GM18498 (cell line): ENCODE data around the gene TMEM30B.
"Not testable (repeated sequence)": the region's sequence is repeated elsewhere in the genome, so short reads cannot be mapped to it uniquely, and the experiment has no call there.

Experiments used
- ATAC-seq: cut with Tn5 transposase; IDR thresholded peaks from one replicate; pipeline ENCODE4 v1.9.1; 2021; ENCODE audit warnings: mild to moderate bottlenecking, moderate library complexity; ENCODE audit not compliant: unreplicated experiment

TMEM30B gene

DNA sequence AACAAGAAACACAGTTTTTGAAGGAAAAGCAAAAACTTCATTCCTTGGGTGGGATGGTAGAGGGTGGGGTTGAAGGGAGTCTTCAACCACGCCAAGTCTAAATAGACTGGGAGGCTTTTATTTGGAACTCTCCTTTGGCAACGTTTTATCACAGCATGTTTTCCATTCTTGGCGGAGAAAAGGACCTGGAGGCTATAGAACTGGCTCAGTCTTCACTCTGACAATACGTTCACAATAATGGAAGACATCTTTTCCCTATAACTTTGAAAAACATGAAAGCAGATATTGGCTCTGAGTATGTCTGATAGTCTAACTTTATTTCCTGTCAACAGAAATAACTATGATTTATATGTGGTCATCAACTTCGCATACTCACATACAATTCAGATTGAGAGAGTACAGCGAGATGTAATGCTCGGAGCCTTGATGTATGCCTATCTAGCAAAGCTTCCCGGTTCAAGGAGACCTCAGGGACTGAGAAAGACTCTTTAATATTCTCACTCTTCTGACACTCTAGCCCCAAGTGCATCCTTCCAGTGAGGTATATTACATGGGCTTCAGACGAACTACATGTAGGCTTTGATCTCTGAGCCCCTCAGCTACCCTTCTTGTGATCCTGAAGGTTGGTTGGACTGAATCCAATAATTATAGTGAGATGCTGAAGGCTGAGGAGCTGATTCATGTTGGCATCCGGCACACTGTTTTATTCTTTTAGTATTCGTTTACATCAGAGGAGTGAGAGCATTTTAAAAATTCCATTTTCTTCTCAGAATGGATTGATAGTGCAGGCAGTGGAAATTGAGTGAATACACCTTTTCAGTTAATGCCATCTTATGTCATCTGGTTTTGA is 14.0 kb downstream of the TMEM30B start:
- no peak for ATAC-seq

DNA sequence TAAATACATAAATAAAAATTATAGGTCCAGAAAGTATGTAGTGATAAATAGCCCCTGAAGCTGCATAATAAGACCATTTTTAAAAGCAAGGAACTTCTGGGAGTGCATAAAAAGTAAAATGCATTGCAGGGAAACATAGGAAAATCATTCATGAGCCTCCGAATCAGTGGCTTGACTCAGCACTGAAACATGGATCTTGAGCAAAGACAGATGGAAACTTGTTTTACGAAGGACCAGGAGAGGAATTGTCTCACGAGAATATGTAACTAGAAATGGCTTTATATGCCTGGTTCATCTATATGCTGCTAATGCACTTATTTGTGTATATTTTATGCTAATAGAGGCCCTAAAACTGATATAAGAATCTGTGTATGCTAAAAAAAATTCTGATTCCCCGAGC is 14.7 kb downstream of the TMEM30B start:
- no peak for ATAC-seq

DNA sequence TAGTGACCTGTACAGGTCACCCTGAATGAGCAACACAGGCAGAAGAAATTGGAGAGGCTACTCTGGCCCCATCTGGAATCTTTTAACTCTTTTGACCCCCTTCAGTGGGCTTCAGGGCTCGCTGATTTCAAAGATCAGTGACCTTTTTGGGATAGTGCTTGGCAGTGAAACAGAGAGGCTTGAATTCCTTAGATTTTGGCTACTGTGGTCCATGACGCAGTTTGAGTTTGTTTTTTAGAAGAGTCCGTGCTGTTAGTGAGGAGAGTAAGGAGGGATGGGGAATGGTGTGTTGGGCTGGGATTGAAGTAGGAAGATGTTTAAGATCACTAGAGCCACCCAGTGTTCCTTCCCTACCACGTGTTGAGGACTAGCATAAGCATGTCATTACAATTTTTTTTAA is 16.5 kb downstream of the TMEM30B start:
- no peak for ATAC-seq

DNA sequence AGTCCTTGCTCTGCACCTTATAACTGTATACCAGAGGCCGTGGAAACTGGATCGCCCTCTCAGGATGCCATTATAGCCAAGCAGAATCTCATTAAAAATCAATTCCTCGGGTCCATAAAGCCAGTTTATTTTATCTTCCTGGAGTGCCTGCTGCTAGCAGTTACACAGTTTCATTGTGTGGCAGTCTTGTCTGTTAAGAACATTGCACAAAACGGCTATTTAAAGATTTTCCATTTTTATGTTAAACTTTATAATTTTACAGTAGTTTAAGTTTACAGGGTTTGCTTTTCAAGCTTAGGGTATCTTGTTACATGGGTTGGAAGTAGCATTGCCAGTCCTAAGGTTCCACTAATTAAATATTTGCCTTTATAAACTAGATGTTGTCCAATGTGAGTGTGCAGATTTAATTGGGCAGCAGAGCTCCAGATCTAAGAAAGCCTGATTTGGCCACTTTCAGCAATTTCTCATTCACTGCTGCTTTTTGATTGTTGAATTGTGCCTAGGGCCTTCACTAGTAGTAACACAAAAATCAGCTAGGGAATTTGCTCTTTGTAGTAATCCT is 17.0 kb downstream of the TMEM30B start:
- ATAC-seq, result no peak

DNA sequence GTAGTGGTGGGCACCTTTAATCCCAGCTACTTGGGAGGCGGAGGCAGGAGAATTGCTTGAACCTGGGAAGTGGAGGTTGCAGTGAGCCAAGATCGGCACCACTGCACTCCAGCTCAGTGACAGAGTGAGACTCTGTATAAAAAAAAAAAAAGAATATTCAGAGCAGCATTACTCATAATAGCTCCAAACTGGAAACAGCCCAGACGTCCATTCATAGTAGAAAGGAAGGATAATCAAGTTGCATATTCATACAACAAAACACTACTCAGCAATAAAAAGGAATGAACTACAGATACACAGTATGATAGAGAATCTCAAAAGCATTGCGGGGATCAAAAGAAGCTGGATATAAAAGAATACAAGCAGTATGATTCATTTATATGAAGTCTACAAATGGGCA is 19.1 kb downstream of the TMEM30B start:
- ATAC-seq, result no peak

DNA sequence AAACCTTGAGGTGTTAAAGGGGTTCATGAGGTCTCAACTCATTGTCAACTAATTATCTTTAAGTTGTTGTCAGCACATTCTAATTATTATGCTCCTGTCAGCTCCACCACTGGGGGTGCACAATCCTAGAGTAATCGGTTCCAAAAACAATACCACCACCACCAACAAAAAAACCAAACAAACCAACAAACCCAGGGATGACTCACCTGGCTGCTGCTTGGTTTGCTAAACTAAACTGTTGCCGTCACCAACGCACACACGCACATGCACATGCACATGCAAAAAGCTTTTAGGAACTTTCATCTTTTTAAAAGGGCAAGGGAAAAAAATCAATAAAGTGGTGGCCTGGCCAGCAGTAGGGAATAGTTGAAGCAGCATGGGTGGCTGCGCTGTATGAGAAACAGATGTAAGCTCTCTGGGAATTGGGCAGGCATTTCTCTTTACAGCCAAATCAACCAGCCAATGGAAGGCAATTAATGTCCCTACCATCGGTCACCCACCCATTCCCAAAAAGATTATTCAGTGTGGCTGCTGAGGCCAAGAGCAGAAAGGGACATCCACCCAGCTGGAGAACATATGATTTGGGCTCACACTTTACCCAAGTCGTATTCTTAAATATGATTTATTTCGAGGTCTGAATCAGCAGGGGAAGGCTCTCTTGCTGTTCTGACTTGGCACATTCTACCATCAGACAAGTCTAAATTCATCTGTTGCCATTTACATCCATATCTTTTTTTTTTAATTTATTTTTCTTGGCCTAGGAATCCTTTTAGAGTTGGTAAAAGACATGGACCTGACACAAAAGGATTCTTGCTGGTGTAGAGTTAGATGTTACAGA is 20.0 kb downstream of the TMEM30B start:
- ATAC-seq, result no peak

DNA sequence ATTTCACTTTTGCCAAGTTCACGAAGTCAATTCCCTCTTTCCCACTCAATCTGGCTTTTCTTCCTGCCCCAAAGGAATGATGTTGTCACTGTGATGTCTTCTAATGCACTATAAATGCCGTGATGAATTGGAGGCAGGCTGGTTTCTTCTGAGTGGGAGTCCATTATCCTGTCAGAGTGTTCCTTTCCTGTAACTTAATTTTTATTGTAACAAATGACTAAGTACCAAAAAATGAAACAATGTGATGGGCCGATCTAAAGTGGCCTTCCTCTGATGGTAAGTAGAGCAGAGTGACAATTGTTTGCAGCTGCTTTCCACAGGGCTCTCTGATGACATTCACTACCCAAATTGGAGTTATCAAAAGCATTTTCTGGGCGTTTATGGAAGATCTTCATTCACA is 22.2 kb downstream of the TMEM30B start:
- no peak for ATAC-seq

DNA sequence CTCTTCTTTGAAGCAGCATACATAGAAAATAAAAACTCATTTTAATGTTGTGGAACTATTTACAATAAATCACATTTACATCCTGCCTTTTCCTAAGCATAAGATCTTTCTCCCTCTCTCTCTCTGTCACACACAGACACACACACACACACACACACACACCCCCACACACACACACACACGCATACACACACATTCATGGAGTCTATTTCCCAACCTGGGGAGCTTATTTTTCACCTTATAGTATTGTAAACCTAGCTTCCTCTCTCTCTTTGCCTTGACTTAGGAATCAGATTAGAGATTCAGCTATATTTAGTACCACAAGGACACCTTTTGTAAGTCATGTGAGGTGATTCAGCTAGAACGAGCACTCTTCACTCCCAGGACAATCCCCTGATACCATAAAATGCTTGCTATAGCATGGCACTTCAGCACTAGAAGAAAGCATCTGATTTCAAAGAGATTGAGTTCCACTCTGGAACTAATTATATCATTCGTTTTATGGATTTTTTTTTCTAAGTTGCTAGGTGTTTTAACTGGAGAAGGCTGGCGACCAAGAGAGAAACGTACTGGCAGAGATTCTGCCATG is 23.6 kb downstream of the TMEM30B start:
- ATAC-seq, result no peak

DNA sequence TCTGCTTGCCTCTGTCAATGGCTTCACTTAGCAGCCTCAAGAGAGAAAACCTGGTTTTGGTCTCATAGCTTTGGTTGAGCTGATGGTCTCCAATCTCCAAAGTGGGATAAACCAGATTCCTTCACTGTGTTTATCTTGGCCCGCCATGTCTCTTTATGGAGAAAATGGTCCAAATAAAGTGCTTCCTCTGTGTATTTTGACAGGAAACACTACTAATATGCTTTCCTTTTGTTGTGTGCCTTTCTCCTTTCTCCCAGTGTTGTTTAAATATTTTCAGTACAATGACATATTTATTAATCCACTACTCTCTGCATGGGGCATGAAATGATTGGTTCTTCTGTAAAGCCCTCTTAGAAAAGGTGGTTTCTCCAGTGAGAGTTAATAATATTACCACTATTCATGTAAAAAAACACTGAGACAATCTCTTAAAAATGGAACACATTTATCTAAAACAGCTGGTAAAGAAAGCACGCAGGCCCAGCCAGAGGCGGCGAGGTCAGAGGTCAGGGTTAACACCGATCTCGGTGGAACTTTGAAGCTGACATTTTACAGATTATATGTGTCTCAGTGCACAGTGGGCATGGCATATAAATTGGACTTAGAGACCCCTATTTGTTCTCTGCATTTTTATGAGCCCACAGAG is 24.2 kb downstream of the TMEM30B start:
- no peak for ATAC-seq

DNA sequence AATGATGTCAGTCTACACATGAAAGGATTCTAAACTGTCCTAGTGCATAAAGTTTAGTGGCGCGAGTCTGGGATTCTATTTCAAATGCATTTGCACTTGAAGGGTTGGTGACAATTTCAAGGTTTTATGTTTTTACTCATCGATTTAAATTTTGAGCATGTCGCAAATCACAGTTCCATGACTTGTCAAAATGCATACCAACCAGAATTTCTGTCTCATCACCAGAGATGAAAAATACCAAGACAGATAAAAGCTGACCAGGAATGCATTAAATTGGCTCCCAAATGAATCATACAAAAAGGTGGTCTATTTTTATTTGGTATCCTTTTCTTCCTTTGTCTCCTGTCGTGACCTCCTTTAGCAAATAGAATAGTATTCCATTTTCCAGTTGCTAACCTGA is 25.2 kb downstream of the TMEM30B start:
- no peak for ATAC-seq

DNA sequence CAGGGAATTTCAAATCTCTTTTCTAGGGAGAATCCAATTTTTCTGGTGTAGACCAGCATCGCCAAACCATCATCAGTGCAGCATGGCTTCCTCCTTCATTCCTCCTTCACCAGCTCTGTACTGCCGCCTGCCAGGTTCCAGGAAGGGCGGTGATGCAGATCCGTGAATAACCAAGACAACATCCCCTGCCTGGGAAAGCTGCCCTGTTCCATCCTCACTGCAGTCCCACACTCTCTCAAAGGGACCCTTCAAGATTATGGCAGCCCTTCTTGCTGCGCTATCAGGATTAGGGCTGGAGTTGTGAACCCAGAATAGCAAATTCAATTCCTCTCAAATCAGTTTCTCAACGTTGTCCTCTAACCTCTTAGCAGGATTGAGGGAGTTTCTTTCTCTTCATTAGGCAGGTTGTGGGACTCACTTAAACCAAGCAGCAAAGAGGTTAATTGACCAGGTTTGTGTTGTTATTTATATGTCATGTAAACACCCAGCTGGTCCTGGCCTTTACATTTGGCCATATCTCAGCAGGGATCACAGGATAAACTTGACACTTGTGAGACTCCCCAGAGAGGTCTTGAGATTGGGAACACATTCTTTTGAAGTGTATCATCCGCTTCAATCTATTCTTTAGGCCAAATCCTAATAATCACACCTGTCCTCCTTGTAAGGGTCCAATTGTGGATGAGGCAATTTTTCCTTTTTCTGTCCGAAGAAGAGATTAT is 26.2 kb downstream of the TMEM30B start:
- ATAC-seq, result no peak

DNA sequence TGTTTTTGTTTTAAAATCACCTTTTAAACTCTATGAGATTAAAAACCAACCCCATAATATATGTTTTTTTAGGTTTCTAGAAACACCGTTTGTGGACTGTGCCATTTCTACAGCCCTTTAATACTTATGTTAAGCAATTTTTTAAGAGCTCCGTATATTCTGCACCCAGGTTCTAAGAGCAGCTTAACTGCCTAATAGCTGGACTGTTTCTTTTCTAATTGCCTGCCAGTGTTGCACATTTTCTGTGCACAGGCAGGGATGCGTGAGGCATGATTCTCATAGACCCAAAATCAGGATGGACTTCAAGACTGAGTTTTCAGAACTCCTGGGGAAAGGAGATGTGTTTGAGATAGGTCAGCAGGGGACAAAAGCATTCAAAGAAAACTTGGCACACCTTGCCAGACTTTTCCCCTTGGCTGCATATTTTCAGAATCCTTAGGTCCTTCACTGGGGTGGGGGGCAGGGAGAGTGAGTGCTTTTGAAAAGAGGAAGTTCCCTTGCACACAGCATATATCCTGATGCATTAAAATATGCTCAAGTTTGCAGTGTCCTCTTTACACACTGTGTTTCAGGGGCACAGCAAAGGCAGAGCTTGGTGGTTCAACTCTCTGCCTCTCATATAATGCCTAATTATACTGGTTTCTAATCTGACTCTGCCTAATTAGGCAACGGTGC is 27.9 kb downstream of the TMEM30B start:
- no peak for ATAC-seq

DNA sequence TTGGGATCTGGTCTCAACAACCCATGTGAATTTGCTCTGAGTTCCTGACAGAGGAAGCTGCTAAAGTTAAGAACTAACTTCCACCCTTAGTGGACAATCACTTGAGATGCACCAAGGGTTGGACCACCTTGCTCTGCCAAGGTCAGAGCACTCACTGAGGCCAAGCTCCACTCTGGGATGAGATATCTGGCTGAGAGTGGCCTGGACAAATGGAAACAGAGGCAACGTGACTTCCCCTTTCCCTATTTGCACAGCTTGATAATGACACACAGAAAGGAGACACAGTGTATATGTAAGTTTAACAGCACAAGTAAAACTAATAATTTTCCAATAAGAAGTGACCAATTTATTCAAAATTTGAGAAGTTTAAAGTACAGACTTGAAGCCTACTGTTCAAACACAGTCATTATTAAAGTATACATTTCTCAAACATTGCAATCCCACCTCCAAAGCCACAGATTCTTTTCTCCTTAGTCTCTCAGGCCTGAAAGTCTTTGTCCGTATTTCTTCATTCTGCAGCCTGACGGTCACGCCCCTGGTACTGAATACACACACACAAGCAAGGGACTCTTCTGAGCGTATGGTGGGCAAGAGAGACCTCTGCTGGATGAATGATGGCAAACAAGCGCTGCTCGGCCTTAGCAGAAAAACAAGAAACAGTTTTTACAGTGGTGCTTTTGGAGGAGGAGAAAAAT is 28.6 kb downstream of the TMEM30B start:
- ATAC-seq, result peak; percentile 94

DNA sequence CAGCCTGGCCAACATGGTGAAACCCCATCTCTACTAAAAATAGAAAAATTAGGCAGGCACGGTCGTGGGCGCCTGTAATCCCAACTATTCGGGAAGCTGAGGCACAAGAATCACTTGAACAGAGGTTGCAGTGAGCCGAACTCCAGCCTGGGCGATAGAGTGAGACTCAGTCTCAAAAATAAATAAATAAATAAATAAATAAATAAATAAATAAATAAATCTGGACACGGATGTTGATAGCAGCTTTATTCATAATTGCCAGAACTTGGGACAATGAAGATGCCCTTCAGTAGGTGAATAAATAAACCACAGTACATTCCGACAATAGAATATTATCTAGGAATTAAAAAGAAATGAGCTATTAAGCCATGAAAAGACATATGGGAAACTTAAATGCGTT is 31.1 kb downstream of the TMEM30B start:
- no peak for ATAC-seq

DNA sequence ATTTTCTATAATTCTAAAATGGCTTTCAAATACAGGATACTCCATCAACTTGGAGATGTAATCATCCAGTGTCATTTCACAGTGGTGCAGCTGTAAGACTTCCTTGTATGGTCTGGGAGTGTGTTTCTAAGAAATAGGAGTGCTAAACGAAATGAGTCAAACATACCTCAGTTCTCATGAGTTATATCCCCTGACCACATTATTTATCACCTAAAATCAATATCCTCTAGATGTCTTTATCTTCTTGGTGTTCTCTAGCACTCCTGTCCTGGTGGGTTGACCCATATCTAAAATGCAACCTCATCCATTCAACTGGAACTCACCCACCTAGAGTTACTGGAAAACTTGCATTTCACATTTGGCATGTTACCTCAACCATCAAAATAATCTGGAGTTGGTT is 33.2 kb downstream of the TMEM30B start:
- no peak for ATAC-seq

DNA sequence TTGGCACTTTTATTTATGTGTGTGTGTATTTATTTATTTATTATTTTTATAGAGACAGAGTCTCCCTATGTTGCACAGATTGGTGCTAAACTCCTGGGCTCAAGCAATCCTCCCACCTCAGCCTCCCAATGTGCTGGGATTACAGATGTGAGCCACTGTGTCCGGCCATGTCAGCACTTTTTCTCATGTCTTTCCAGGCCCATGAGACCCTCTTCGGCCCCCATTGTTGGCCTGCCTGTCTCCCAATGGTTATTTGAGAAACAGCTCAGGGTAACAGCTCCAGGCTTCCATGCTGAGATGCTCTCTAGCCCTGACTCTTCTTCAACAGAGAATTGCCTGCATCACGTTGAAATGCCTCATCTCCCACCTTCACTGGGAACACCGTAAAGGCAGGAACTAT is 34.4 kb downstream of the TMEM30B start:
- ATAC-seq, result no peak

DNA sequence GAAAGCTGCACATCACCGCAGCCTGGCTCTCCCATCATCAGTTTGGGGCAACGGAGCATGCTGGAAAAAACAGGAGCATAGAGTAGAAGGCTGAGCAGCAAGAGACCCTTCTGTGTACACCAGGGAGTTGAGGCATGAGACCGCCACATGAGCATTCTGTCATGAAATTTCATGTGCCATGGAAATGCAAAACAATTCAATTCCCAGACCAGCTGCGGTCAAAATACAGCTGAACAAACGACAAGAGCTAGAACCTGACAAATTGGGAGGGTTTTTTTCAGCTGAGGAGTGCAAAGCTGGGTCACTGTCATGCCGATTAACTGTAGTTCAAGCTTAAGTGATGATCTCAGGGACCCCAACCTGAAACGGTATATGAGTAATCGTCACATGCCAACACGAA is 37.1 kb downstream of the TMEM30B start:
- ATAC-seq, result no peak

DNA sequence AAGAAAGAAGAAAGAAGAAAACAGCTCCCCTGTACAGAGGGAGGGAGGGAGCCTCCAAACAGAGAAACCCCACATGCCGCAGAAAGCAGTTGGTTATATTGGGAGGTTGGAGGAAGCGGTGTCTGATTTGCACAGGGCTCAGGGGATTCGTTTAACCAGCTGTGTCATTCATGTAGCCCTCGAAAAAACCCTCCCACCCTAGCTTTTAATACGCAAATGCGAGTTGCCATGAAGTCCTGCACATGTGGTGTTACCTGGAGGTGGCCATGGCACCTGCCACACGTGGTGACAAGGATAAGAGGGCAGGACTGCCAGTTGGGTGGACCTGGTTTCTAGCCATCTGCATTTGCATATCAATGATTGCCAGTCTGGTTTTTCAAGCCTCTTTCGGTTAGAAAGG is 40.9 kb downstream of the TMEM30B start:
- no peak for ATAC-seq

DNA sequence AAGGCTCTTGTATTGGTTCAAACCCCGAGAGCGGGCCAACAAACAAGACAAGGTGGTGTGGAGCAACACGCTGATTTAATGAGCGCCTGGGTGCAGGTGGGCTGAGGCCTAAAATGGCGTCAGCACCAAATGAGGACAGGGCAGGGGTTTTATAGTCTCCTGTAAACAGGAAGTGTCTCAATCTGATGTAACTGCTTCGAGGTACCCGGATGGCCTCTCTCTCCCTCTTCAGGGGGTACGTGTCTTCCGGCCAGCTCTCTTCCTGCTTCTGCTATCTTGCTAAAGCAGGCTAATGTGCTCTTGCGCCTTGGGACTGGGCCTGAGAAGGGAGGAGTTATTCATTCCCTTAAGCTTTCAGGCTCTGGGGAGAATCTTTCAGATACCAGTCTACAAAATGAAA is 41.9 kb downstream of the TMEM30B start:
- not testable (repeated sequence) for ATAC-seq
